Heart left ventricle (tissue), 13 donors: ENCODE measurements around the gene GLIPR1L2.

Experiments
- POLR2A ChIP-seq, 2 donors: fragments of 450-650 bp; IDR thresholded peaks; one replicate each; pipeline ENCODE4 v1.6.1; 2017; ENCODE audit warnings: antibody characterized with exemption in 2 of 2, mild to moderate bottlenecking in 2 of 2, moderate library complexity in 2 of 2
- TF ChIP-seq, protein P1 (sequence below), 12 donors: fragments of 200-600 bp; sonication (generic) in 4 of 12; IDR thresholded peaks; one replicate each; pipeline versions ENCODE4 v1.5.0 to v1.8.0; 2018 to 2022; ENCODE audit warnings: antibody characterized with exemption in 12 of 12, mild to moderate bottlenecking in 5 of 12
- donor health status: ischemic (EF 13 %, LVEDD 7.1; RV severe dilation, severe dysfunction).
- donor health status: DM: no; HTN: yes; CAD: no.
- donor health status: DM: no; HTN: no; CAD: no.
- donor health status: ischemic (EF 25% LVEDD 6.9; RV normal size, moderate dysfunction).
- donor health status: ischemic (EF 25% LVEDD 5.7; RV mildly dilated, moderate dysfunction).
- donor health status: ischemic (EF 35%, LVEDD 5.7; RV mildly dilated, moderate dysfunction).
- donor health status: nonischemic (EF 11% LVEDD 7.7; RV severe dilation, severe dysfunction).
- donor health status: DM: yes; HTN: yes; CAD: no.
- donor health status: PGD.
- donor health status: ischemic (EF 29% LVEDD 5.4; RV normal size, mild dysfunction).
- donor health status: nonischemic (EF 23%, LVEDD 6.1; RV moderate dilation, normal function).

DNA sequence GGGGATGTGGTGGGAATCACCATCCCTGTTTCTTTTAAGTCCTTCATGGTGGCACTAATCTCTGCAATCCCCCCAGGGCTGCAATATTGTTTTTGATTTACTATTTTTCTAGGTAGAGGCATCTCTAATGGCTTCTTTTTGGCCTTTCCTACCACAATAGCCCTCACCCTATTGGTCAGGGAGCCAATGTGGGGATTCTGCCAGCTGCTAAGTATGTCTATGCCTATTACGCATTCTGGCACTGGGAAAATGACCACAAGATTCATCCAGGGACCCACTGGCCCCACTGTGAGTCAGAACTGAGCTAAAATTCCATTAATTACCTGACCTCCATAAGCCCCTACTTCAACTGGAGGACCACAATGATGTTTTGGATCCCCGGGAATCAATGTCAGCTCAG is 15.9 kb upstream of the GLIPR1L2 start:
- TF ChIP-seq, protein P1, sequence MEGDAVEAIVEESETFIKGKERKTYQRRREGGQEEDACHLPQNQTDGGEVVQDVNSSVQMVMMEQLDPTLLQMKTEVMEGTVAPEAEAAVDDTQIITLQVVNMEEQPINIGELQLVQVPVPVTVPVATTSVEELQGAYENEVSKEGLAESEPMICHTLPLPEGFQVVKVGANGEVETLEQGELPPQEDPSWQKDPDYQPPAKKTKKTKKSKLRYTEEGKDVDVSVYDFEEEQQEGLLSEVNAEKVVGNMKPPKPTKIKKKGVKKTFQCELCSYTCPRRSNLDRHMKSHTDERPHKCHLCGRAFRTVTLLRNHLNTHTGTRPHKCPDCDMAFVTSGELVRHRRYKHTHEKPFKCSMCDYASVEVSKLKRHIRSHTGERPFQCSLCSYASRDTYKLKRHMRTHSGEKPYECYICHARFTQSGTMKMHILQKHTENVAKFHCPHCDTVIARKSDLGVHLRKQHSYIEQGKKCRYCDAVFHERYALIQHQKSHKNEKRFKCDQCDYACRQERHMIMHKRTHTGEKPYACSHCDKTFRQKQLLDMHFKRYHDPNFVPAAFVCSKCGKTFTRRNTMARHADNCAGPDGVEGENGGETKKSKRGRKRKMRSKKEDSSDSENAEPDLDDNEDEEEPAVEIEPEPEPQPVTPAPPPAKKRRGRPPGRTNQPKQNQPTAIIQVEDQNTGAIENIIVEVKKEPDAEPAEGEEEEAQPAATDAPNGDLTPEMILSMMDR (IDR thresholded peaks at IDR 0.05): no peak
- no peak for TF ChIP-seq POLR2A (IDR thresholded peaks at IDR 0.05)
